Heart left ventricle (tissue), 16 donors: ENCODE data around the gene CDH13. TPM values are rescaled to one million over a fixed set of nuclear protein-coding genes. Genes with fewer than 3 reads are reported as not detected.

Experiments
- ATAC-seq, 4 donors: fragments of 200-7000 bp; cut with Tn5 transposase; one replicate each; pipeline ENCODE4 v1.9.1; 2020 to 2022; ENCODE audit warnings: moderate library complexity in 4 of 4, mild to moderate bottlenecking in 3 of 4, moderate number of reproducible peaks in 1 of 4
- DNase-seq, 5 donors: peaks; one replicate each; pipeline ENCODE4 v3.0.0-alpha.2; 2020
- H3K27ac ChIP-seq, 12 donors: fragments of 200-600 bp; sonication (generic) in 4 of 12; one replicate each; pipeline versions ENCODE4 v1.5.0 to v1.8.0; 2016 to 2022; ENCODE audit warnings: mild to moderate bottlenecking in 2 of 12
- H3K27me3 ChIP-seq, 9 donors: fragments of 200-600 bp; sonication (generic) in 2 of 9; one replicate each; pipeline versions ENCODE4 v1.5.1 to v1.8.0; 2016 to 2022; ENCODE audit warnings: mild to moderate bottlenecking in 3 of 9
- H3K36me3 ChIP-seq, 9 donors: fragments of 200-600 bp; sonication (generic) in 2 of 9; one replicate each; pipeline versions ENCODE4 v1.5.0 to v1.8.0; 2018 to 2022; ENCODE audit warnings: mild to moderate bottlenecking in 2 of 9
- H3K4me1 ChIP-seq, 12 donors: fragments of 200-600 bp; sonication (generic) in 4 of 12; one replicate each; pipeline versions ENCODE4 v1.5.0 to v1.8.0; 2016 to 2022; ENCODE audit warnings: mild to moderate bottlenecking in 3 of 12
- H3K4me3 ChIP-seq, 12 donors: fragments of 200-600 bp; sonication (generic) in 4 of 12; one replicate each; pipeline versions ENCODE4 v1.5.0 to v1.8.0; 2017 to 2022; ENCODE audit warnings: mild to moderate bottlenecking in 9 of 12, moderate library complexity in 4 of 12
- H3K9me3 ChIP-seq, 12 donors: fragments of 200-600 bp; sonication (generic) in 4 of 12; one replicate each; pipeline versions ENCODE4 v1.5.0 to v1.8.0; 2016 to 2022; ENCODE audit warnings: mild to moderate bottlenecking in 1 of 12
- CTCF ChIP-seq, 12 donors: fragments of 200-600 bp; sonication (generic) in 4 of 12; IDR thresholded peaks; one replicate each; pipeline versions ENCODE4 v1.5.0 to v1.8.0; 2018 to 2022; ENCODE audit warnings: antibody characterized with exemption in 12 of 12, mild to moderate bottlenecking in 5 of 12
- POLR2A ChIP-seq, 2 donors: fragments of 450-650 bp; IDR thresholded peaks; one replicate each; pipeline ENCODE4 v1.6.1; 2017; ENCODE audit warnings: antibody characterized with exemption in 2 of 2, mild to moderate bottlenecking in 2 of 2, moderate library complexity in 2 of 2
- WGBS, 4 donors: extraction: QIAGEN DNeasy Blood & Tissue Kit in 2 of 4; methylation state at CpG; one replicate each; pipeline versions ENCODE4 v1.1.5 to v1.1.7; 2013 to 2018; 5-methylcytosine and 5-hydroxymethylcytosine counted together
- intact Hi-C, 10 donors: fragments of 100-400 bp; cut with DNase I; formaldehyde crosslinking; loops; one replicate each; pipeline versions ENCODE4 v1.11.1 to v1.14.2; 2022
- polyA plus RNA-seq, 2 donors: library from polyadenylated mRNA; stranded (reverse); fragments of 200-250 nt; gene quantifications; one replicate each; pipeline ENCODE4 v1.2.3, GENCODE V29; 2013
- total RNA-seq, 9 donors: library from RNA; depleted of rRNA in 2 of 9; stranded (reverse); fragments of >200 nt in 2 of 9; fragmentation: NEBNext Ultra II Directional in 3 of 9; extraction: Animal tissue kit (Norgen Biotek cat#: 25700) in 3 of 9; gene quantifications; one replicate each; pipeline versions ENCODE4 v1.1.0 to v1.2.4, GENCODE V29; 2016 to 2023
- donor health status: ischemic (EF 13 %, LVEDD 7.1; RV severe dilation, severe dysfunction).
- donor health status: healthy with polysubstance abuse.
- donor health status: DM: no; HTN: yes; CAD: no.
- donor health status: DM: no; HTN: no; CAD: no.
- donor health status: ischemic (EF 25% LVEDD 6.9; RV normal size, moderate dysfunction).
- donor health status: ischemic (EF 25% LVEDD 5.7; RV mildly dilated, moderate dysfunction).
- donor health status: healthy.
- donor health status: DM: yes; HTN: yes; CAD: no.
- donor health status: ischemic (EF 35%, LVEDD 5.7; RV mildly dilated, moderate dysfunction).
- donor health status: nonischemic (EF 11% LVEDD 7.7; RV severe dilation, severe dysfunction).
- donor health status: DM: yes; HTN: yes; CAD: no.
- donor health status: PGD.
- donor health status: ischemic (EF 29% LVEDD 5.4; RV normal size, mild dysfunction).
- donor health status: nonischemic (EF 23%, LVEDD 6.1; RV moderate dilation, normal function).

Gene CDH13
- total and polyA plus RNA-seq, 11 donors: 15.0 to 172 (median 137) TPM

DNA sequence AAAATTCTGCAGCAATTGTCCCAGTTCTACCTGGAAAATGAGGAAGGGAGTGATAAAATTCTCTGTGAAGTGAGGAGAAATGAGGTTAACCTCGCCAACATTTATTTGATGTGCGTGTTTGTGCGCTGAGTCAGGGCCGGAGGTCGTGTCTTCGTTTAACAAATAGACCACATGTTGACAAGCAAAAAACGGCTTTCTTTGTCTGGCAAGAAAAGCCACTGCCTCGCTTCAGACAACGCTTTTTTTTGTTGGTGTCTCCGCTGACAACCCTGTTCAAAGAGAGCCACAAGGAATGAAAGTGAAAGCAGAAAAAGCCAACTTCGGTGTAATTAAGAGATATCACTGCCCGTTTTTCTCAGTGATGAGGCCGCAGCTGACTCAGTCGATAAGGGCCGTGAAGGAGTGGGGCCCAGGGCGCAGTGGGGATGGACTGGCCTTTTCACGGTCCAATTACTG lies 510.6 kb downstream of the CDH13 start:
- 51 to 67% (median 58%) methylated on average over 17 of the region's 17 CpGs for WGBS, 4 donors
- Histone ChIP-seq H3K36me3 (no peaks in the 10 kb centered on the region), H3K4me1 (peaks cover 0 to 5% (median 0%) of the 10 kb centered on the region in 12 donors), H3K4me3 (peak overlapping the region in 9 of 12 donors; percentile 7 to 48 (median 33)), H3K9me3 (no peaks in the 10 kb centered on the region), H3K27ac (no peak overlapping the region), H3K27me3 (no peaks in the 10 kb centered on the region)
- intact Hi-C loops: no loop called here
- ATAC-seq (peak in 2 of 4 donors; percentile 45 to 49), DNase-seq (no peak)
- TF ChIP-seq POLR2A (IDR thresholded peaks at IDR 0.05) (no peak), CTCF (IDR thresholded peaks at IDR 0.05) (no peak)

DNA sequence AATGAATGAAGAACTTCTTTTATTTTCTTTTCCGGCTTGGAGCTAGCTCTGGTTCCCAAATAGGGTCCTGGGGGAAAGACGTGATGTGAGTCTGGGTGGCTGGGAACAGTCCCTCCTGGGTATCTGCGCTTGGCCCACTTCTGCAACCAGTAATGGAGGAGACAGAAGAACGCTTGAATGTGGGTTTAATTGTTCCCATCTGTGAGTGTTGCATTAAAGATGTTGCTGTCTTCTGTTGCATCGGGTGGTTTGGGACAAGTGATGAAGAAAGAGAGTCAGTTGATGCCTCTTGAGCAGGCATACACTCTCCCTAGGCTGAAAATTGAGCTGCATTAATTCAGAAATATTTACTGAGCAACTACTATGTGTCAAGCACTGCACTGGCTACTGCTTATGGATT lies 511.1 kb downstream of the CDH13 start:
- Histone ChIP-seq H3K36me3 (no peaks in the 10 kb centered on the region), H3K27me3 (no peaks in the 10 kb centered on the region), H3K9me3 (no peaks in the 10 kb centered on the region), H3K4me1 (peaks cover 0 to 5% (median 0%) of the 10 kb centered on the region in 12 donors), H3K27ac (no peak overlapping the region), H3K4me3 (peak overlapping the region in 9 of 12 donors; percentile 7 to 48 (median 33))
- intact Hi-C loops: no loop called here
- TF ChIP-seq CTCF (IDR thresholded peaks at IDR 0.05) (no peak), POLR2A (IDR thresholded peaks at IDR 0.05) (no peak)
- 80 to 88% (median 83%) methylated on average over 5 of the region's 5 CpGs for WGBS, 4 donors
- DNase-seq (no peak), ATAC-seq (no peak)

- Histone ChIP-seq H3K4me1 (peaks cover 0 to 5% (median 0%) of the 10 kb centered on the region in 12 donors), H3K27me3 (no peaks in the 10 kb centered on the region), H3K4me3 (no peak overlapping the region), H3K36me3 (no peaks in the 10 kb centered on the region), H3K27ac (no peak overlapping the region), H3K9me3 (no peaks in the 10 kb centered on the region)
- intact Hi-C loops: no loop called here
- TF ChIP-seq POLR2A (IDR thresholded peaks at IDR 0.05): no peak
- no peak for TF ChIP-seq CTCF (IDR thresholded peaks at IDR 0.05)
- ATAC-seq: no peak
- 84 to 96% (median 90%) methylated on average over 7 of the region's 7 CpGs for WGBS, 4 donors
- DNase-seq: no peak
These were observed 511.7 kb downstream of the CDH13 start for GRCh38 chr16:83138512-83138911.

DNA sequence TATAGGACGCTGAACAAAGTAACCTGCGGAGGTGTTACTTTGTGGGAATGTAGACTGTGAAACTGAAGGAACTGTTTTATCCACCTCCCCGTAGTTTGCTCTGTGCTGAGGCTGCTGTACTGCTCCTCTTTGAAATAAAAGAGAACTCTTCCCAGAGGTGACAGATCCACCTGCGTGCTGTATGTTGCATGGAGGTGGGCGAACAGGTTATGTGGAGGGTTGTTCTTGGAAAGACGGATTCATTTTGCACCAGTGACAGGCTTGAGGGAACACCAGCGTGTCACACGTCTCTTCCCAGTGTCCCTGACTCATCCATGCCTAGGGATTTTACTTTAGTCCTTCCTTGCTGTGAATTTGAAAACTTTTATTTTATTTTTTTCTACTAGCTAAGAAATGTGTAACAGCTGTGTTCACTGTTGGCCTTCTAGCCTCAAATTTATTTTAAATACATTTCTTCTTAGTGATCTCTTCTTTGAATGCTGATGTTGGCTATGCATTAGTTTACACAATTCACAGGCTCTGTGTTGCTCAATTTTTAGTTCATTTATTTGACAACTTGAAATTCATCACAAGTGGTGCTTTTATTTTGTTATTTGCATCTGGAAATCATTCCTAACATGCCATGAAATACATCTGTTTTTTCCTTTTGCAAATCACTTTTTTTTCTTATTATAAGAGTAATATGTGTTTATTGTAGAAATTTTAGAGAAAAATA lies 512.4 kb downstream of the CDH13 start:
- Histone ChIP-seq H3K4me3 (no peak overlapping the region), H3K9me3 (no peaks in the 10 kb centered on the region), H3K4me1 (peaks cover 0 to 5% (median 0%) of the 10 kb centered on the region in 12 donors), H3K36me3 (no peaks in the 10 kb centered on the region), H3K27ac (no peak overlapping the region), H3K27me3 (no peaks in the 10 kb centered on the region)
- intact Hi-C loops: no loop called here
- no peak for DNase-seq
- 93 to 96% (median 95%) methylated on average over 8 of the region's 8 CpGs for WGBS, 4 donors
- no peak for TF ChIP-seq POLR2A (IDR thresholded peaks at IDR 0.05)
- no peak for TF ChIP-seq CTCF (IDR thresholded peaks at IDR 0.05)
- no peak for ATAC-seq
